ENCODE data around the gene PXMP2.
A peak's percentile ranks its signal among the peaks of the same experiment; 100 is the strongest.

The PXMP2 gene

DNA sequence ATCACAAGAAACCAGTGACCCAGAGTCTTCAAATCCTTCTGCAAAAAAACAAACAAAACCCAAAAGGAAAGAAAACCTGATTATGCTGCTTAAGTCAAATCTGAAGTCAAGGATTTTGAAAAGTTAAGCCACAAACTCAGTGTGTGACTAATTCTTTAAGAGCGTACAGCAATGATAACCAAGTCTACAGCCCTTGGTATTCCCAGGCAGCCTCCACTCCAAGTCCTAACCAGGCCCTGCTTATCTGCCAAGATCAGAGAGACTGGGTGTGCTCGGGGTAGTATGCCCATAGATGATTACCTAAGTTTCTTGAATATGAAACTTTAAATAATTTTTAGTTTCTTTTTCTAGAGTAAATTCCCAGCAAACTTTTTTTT is 36.4 kb downstream of the PXMP2 start:
- no peak overlapping the region for H3K4me3 ChIP-seq (ENCODE audit: low read depth, low read length)
- TF ChIP-seq, protein P1, sequence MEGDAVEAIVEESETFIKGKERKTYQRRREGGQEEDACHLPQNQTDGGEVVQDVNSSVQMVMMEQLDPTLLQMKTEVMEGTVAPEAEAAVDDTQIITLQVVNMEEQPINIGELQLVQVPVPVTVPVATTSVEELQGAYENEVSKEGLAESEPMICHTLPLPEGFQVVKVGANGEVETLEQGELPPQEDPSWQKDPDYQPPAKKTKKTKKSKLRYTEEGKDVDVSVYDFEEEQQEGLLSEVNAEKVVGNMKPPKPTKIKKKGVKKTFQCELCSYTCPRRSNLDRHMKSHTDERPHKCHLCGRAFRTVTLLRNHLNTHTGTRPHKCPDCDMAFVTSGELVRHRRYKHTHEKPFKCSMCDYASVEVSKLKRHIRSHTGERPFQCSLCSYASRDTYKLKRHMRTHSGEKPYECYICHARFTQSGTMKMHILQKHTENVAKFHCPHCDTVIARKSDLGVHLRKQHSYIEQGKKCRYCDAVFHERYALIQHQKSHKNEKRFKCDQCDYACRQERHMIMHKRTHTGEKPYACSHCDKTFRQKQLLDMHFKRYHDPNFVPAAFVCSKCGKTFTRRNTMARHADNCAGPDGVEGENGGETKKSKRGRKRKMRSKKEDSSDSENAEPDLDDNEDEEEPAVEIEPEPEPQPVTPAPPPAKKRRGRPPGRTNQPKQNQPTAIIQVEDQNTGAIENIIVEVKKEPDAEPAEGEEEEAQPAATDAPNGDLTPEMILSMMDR (conservative IDR thresholded peaks at IDR 0.05; ENCODE audit: low read depth, low read length), result no peak
- peak; percentile 50 for DNase-seq (ENCODE audit: low read depth)

DNA sequence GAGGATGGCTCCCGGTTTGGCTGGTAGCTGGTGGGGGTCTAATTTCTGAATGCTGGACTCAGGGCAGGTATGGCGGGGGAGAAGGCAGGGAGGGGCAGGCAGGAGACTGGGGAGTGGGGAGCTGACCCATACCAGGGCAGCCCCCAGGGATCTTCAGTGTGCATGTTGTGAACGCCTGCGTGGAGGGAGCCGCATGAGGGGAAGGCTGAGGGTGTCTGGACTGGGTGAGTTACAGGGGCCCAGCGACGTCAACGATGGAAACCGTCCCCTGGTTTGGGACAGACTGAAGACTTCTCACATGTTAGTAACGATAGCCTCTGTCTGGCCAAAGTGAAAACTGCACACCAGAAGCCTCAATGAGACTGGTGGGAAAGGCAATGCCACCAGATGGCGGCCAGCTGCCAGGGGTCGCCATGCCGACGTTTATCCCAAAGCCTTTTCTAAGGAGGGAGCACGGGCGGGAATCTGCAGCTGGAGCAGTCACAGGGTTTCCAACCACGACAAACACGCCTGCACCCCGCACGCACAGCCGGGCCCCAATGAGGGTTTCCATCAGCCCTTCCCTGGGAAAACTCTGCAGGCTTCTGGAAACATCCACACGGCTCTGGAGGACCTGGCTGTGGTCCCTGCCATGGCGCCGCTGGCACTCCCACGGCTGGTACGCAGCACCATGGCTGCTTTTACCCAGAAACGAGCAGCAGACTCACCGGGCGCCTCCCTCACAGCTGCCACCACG is 37.3 kb downstream of the PXMP2 start:
- DNase-seq (ENCODE audit: low read depth), result no peak
- TF ChIP-seq, protein P1 (conservative IDR thresholded peaks at IDR 0.05; ENCODE audit: low read depth, low read length), result no peak

GRCh38 chr12:132726386-132726785 is 39.0 kb downstream of the PXMP2 start:
- no peak overlapping the region for H3K4me3 ChIP-seq (ENCODE audit: low read depth, low read length)
- no peak for DNase-seq (ENCODE audit: low read depth)
- TF ChIP-seq, protein P1 (conservative IDR thresholded peaks at IDR 0.05; ENCODE audit: low read depth, low read length), result no peak

More for the DNA sequence above, 37.3 kb downstream of the PXMP2 start:
- H3K4me3 ChIP-seq (ENCODE audit: low read depth, low read length), result no peak overlapping the region

DNA sequence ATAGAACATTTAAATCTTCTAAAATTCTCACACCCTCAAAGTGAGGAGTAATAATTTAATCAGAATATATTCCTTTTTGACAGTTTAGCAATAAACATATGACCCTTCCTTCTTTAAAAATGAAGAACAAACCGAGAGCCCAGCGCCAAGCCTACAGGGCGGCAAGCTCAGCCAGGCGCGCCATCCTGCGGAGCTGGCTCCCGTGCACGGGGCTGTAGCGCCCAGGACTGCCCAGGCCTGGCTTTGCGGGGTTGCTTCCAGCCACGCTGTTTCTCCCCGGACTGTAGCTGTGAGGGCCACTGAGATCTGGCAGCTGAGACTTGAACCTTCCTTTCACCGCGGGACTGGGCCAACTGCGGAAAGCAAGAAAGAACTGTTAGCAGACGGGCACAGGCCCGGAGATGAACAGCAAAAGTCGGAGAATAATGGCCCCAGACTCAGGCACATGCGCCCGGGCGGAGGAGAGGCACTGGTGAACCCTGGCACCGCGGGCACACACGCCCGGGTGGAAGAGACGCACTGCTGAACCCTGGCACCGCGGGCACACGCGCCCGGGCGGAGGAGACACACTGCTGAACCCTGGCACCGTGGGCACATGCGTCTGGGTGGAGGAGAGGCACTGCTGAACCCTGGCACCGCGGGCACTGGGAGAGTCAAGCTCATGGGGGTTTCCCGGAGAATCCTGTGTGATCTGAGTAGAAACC is 39.9 kb downstream of the PXMP2 start:
- TF ChIP-seq, protein P1 (conservative IDR thresholded peaks at IDR 0.05; ENCODE audit: low read depth, low read length), result no peak
- no peak for DNase-seq (ENCODE audit: low read depth)
- H3K4me3 ChIP-seq (ENCODE audit: low read depth, low read length), result no peak overlapping the region

DNA sequence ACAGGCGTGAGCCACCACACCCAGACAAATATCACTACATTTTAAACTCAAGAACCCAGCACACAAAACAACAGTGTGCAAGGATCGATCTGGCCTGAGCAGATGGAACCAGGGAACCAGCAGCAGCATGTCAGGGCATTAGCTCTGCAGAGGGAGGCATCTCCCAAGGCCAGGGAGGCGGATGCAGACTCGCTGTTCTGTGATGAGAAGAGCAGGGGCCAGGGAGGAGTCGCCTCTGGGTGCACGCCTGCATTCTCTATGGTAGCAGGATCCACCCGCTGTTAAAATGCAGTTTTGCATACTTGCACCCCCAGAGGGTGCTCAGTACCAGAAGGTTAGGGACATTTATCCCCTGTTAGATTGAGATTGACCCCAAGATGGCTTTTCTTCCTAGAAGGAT is 41.1 kb downstream of the PXMP2 start:
- H3K4me3 ChIP-seq (ENCODE audit: low read depth, low read length), result no peak overlapping the region
- no peak for DNase-seq (ENCODE audit: low read depth)
- TF ChIP-seq, protein P1 (conservative IDR thresholded peaks at IDR 0.05; ENCODE audit: low read depth, low read length), result no peak

DNA sequence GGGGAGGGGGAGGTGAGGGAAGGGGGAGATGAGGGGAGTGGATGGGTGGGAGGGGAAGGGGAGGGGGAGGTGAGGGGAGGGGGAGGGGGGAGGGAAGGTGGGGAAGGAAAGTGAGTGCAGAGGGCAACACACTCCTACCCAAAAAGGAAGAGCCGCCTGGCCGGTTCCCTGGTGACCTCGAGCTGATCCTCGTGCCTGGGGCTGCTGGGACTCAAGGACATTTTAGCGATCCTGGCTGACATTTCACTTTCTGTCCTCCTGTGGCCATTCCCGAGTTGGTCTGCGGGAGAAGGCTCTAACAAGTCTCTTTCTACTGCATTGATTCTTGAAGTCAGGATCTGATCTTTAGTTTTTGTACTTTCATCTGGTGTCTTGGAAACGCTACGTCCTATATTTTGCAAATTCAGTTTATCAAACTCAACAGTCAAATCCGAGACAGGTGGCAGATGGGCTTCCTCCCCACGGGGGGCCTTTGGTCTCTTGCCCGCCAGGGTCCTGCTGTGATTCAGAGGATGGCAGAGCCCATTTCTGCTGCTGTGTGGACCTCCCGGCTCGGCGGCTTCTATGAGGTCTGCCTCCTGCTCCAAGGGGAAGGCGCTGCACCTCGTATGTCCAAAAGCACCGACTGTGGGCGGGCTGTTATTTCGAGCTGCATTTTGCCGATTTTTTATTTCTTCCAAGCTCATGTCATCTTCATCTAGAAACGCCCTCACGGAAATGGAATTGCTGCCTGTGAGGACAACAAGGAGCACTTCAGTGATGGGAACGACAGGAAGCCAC is 42.3 kb downstream of the PXMP2 start:
- TF ChIP-seq, protein P1 (conservative IDR thresholded peaks at IDR 0.05; ENCODE audit: low read depth, low read length), result no peak
- H3K4me3 ChIP-seq (ENCODE audit: low read depth, low read length), result no peak overlapping the region
- no peak for DNase-seq (ENCODE audit: low read depth)

Data from choroid plexus epithelial cell (primary cell).